K562 (cell line): ENCODE measurements around the gene NFIC. TPM values are rescaled to one million over a fixed set of nuclear protein-coding genes. Genes with fewer than 3 reads are reported as not detected.

Experiments used
- BDP1 ChIP-seq: IDR thresholded peaks from 3 replicates; pipeline ENCODE4 v1.6.1; 2011; ENCODE audit not compliant: insufficient read length, insufficient read depth
- MBD1 ChIP-seq: fragments of 250-450 bp; sonication (Bioruptor Pico); IDR thresholded peaks from 2 replicates; pipeline ENCODE4 v1.8.0; 2022; ENCODE audit warnings: inconsistent platforms
- MEF2D ChIP-seq: conservative IDR thresholded peaks from 2 replicates; pipeline ENCODE4 v1.6.1; 2016; ENCODE audit warnings: low read depth, missing genetic modification characterization, missing compliant biosample characterization
- NCOR1 ChIP-seq: fragments of 450-650 bp; IDR thresholded peaks from 2 replicates; pipeline ENCODE4 v1.6.1; 2016; ENCODE audit warnings: mild to moderate bottlenecking, moderate library complexity
- NKRF ChIP-seq: fragments of 450-650 bp; IDR thresholded peaks from 2 replicates; pipeline ENCODE4 v1.6.1; 2016; ENCODE audit warnings: borderline replicate concordance
- PBX2 ChIP-seq, 2 experiments: IDR thresholded peaks in 1 of 2; conservative IDR thresholded peaks in 1 of 2; 2 replicates each; pipeline ENCODE4 v1.6.1; 2016; ENCODE audit warnings: low read depth in 2 of 2, mild to moderate bottlenecking in 1 of 2, missing compliant biosample characterization in 1 of 2, missing genetic modification characterization in 1 of 2, moderate library complexity in 1 of 2
- POLR2G ChIP-seq: fragments of 200-400 bp; formaldehyde crosslinking; IDR thresholded peaks from 2 replicates; pipeline ENCODE4 v1.6.1; 2017; ENCODE audit warnings: low read depth, mild to moderate bottlenecking, antibody characterized with exemption, low read length, moderate library complexity
- RBM14 ChIP-seq: fragments of 200-400 bp; formaldehyde crosslinking; IDR thresholded peaks from 2 replicates; pipeline ENCODE4 v1.6.1; 2018; ENCODE audit warnings: low read depth, mild to moderate bottlenecking, low read length, moderate library complexity, borderline replicate concordance; ENCODE audit not compliant: insufficient read depth
- RBM25 ChIP-seq: fragments of 200-400 bp; formaldehyde crosslinking; IDR thresholded peaks from 2 replicates; pipeline ENCODE4 v1.6.1; 2018; ENCODE audit warnings: low read length, low read depth, moderate library complexity; ENCODE audit not compliant: severe bottlenecking
- SMARCE1 ChIP-seq: fragments of 450-650 bp; IDR thresholded peaks from 2 replicates; pipeline ENCODE4 v1.7.1; 2016; ENCODE audit warnings: mild to moderate bottlenecking
- TCF3 ChIP-seq: sonication (generic); formaldehyde crosslinking; IDR thresholded peaks from 2 replicates; pipeline ENCODE4 v1.4.0; 2020; ENCODE audit warnings: mild to moderate bottlenecking, missing genetic modification reagents
- TEAD4 ChIP-seq, 2 experiments: sonication (generic) in 1 of 2; formaldehyde crosslinking in 1 of 2; IDR thresholded peaks; 2 replicates each; pipeline versions ENCODE4 v1.6.1 to v1.8.0; 2012 to 2022; ENCODE audit warnings: borderline replicate concordance in 1 of 2, inconsistent platforms in 1 of 2, low read length in 1 of 2, mild to moderate bottlenecking in 1 of 2, missing genetic modification reagents in 1 of 2
- U2AF2 ChIP-seq: fragments of 200-400 bp; formaldehyde crosslinking; optimal IDR thresholded peaks from 2 replicates; pipeline ENCODE3; 2017; ENCODE audit warnings: low read depth, mild to moderate bottlenecking, low read length
- ZBTB33 ChIP-seq: sonication (generic); formaldehyde crosslinking; IDR thresholded peaks from 2 replicates; pipeline ENCODE4 v1.8.1; 2023; ENCODE audit warnings: mild to moderate bottlenecking, missing genetic modification reagents
- ZFPM2 ChIP-seq: fragments of 250-450 bp; sonication (Bioruptor Pico); IDR thresholded peaks from 2 replicates; pipeline ENCODE4 v1.5.1; 2022; ENCODE audit warnings: mild to moderate bottlenecking
- ZNF408 ChIP-seq: fragments of 250-450 bp; sonication (Bioruptor Pico); IDR thresholded peaks from 2 replicates; pipeline ENCODE4 v1.4.0; 2020; ENCODE audit warnings: low read depth, mild to moderate bottlenecking, moderate library complexity
- ZNF583 ChIP-seq: fragments of 250-450 bp; sonication (Bioruptor Pico); IDR thresholded peaks from 2 replicates; pipeline ENCODE4 v1.4.0; 2020
- ZNF778 ChIP-seq: fragments of 450-650 bp; formaldehyde crosslinking; IDR thresholded peaks from 2 replicates; pipeline ENCODE4 v1.4.0; 2020; ENCODE audit warnings: mild to moderate bottlenecking, moderate library complexity
- polyA plus RNA-seq, 8 experiments: library from polyadenylated mRNA; depleted of rRNA in 4 of 8; stranded (reverse) in 5 of 8; unstranded in 3 of 8; fragments of >200 nt; fragmentation: Nextera tagmentation in 2 of 8; fragmentation: Illumina TruSeq in 1 of 8; extraction: Ambion mirVana in 2 of 8; extraction: Trizol in 1 of 8; gene quantifications; 2 replicates each; pipeline versions ENCODE4 v1.2.1 to v1.2.3, GENCODE V29; 2011 to 2014; ENCODE audit warnings: inconsistent platforms in 1 of 8, missing spikeins in 1 of 8
- total RNA-seq, 7 experiments: library from RNA; depleted of rRNA in 6 of 7; stranded (reverse); fragments of >200 nt in 6 of 7; fragmentation: Illumina TruSeq in 2 of 7; extraction: Trizol in 2 of 7; gene quantifications; 2 replicates each; pipeline versions ENCODE4 v1.2.1 to v1.2.3, GENCODE V29; 2011 to 2021; ENCODE audit warnings: low replicate concordance in 1 of 7

The NFIC gene
- total and polyA plus RNA-seq, 9 of the 15 experiments (the other 6 are each of a cell fraction or from before 2014, with no cell fraction given): 0.71 to 62.1 (median 6.9) TPM

GRCh38 chr19:3423183-3423829 is 56.9 kb downstream of the NFIC start (continued):
- TF ChIP-seq MEF2D: no peak
- TF ChIP-seq NKRF: no peak
- TF ChIP-seq NCOR1: peak; percentile 70
- TF ChIP-seq PBX2 (CRISPR knock-in tag; IDR thresholded peaks at IDR 0.05; ENCODE audit: low read depth): no peak
- no peak for TF ChIP-seq PBX2 (tag; conservative IDR thresholded peaks at IDR 0.05; ENCODE audit: low read depth)
- TF ChIP-seq SMARCE1: peak; percentile 33; the same call in 1 of the 2 replicates
- peak; percentile 49; the same call in 1 of the 2 replicates for TF ChIP-seq ZBTB33
- peak; percentile 52 for TF ChIP-seq POLR2G
- no peak for TF ChIP-seq RBM14
- no peak for TF ChIP-seq ZNF778 (CRISPR knock-in tag)
- peak; percentile 50 for TF ChIP-seq TCF3 (CRISPR knock-in tag)
- no peak for TF ChIP-seq ZNF583
- peak; percentile 25; the same call in 1 of the 2 replicates for TF ChIP-seq TEAD4 (IDR thresholded peaks at IDR 0.05; ENCODE audit: low read length)
- TF ChIP-seq TEAD4 (CRISPR knock-in tag; IDR thresholded peaks at IDR 0.05; ENCODE audit: borderline replicate concordance): no peak
- peak; percentile 63 for TF ChIP-seq RBM25
- TF ChIP-seq MBD1 (CRISPR knock-in tag): no peak
- no peak for TF ChIP-seq ZFPM2 (CRISPR knock-in tag)
- no peak for TF ChIP-seq U2AF2
- no peak for TF ChIP-seq BDP1
- TF ChIP-seq ZNF408 (CRISPR knock-in tag): no peak
